ENCODE measurements around the gene MAP3K6.

MAP3K6 gene

DNA sequence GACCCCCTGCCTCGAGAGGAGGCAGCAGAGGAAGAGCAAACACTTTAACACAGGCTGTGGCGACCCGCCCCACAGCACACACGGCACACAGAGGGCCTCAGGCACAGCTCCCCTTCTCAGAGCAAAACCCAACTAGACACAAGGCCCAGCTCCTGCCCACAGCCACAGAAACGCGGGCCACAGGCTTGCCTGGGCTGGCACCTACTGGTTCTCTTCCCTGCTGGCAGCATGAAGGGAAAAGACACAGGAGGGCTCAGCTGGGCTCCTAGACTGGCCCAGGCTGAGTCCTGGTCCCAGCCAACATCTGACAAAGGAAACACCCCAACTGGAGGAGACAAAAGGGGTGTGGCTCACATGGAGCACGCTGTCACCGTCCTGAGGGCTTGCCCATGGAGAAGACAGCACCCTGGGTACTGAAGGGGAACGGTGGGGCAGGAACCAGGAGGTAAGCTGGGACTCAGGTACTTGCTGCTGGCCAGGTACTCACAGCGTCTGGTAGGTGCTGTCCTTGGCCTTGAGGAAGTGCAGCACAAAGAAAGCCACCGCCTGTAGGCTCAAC lies 12.9 kb upstream of the MAP3K6 start:
- DNase-seq (ENCODE audit: low read depth in 1 of 2, low spot score in 1 of 2): no peak

DNA sequence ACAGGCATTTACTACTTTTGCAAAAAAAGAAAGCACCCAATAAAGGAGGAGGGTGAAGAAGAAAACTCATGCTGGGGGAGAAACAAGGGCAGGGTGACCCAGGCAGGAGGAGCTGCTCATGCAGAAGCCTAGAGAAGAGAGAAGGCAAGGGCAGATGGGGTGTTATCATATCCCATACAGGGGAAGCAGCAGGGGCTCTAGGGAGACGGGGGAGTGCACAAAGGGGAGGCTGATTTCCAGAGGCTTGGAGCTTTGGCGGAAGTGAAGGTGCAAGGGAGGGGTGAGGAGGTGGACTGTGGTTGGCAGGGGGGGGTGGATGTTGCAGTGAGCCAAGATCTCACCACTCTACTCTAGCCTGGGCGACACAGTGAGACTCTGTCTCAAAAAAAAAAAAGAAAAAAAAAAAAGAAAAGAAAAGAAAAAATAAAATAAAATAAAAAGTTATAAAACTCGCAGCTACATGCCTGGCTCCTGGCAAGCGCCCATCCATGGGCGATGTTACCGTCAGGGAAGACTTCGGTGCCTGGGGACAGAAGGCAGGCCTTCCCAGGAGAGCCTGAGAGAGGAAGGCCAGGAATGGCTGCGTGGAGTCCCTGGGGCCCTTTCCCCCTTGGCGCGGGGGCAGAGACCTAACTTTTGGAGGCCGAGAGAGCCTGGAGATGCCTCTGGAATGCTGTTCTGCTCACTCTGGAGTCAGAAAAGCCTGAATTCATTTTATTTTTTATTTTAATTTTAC lies 11.2 kb upstream of the MAP3K6 start:
- DNase-seq (ENCODE audit: low read depth in 1 of 2, low spot score in 1 of 2): no peak

DNA sequence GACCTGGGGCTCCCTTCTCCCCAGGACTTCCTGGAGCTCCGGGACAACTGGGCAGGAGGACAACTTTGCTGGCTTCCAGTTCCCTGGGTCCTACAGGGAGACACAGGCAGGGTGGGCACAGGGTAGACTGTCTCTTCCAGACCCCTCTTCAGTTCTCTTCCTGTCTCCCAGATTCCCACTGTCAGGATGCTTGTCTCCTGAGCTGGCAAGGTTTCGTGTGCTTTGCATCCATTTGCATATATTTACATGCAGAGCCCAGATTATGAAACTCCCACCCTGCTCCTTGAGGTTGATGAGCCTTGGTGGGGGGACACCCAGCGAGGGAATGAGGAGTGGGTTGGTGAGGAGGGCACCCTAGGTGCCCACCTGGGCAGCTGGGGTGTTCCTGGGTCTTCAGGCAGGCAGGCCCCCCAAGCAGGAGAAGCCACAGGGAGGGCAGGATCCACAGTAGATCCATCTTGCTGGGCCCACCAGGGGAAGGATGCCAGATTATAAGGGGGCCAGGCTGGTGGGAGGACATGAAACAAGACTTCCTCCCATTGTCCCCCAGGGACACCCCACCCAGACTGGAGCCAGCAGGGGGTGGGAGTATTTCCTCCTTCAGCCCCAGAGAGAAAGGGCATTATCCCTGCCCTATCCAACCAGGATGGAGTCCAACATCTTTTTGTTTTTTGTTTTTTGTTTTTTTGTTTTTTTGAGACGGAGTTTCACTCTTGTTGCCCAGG lies 7.8 kb upstream of the MAP3K6 start, which contains the start of gene FCN3:
Gene FCN3, minus strand, starts transcription at position 463 of the 725 bp plus-strand sequence. Its CDS starts 6 bp downstream, at position 457.
- DNase-seq (ENCODE audit: low read depth in 1 of 2, low spot score in 1 of 2): no peak

DNA sequence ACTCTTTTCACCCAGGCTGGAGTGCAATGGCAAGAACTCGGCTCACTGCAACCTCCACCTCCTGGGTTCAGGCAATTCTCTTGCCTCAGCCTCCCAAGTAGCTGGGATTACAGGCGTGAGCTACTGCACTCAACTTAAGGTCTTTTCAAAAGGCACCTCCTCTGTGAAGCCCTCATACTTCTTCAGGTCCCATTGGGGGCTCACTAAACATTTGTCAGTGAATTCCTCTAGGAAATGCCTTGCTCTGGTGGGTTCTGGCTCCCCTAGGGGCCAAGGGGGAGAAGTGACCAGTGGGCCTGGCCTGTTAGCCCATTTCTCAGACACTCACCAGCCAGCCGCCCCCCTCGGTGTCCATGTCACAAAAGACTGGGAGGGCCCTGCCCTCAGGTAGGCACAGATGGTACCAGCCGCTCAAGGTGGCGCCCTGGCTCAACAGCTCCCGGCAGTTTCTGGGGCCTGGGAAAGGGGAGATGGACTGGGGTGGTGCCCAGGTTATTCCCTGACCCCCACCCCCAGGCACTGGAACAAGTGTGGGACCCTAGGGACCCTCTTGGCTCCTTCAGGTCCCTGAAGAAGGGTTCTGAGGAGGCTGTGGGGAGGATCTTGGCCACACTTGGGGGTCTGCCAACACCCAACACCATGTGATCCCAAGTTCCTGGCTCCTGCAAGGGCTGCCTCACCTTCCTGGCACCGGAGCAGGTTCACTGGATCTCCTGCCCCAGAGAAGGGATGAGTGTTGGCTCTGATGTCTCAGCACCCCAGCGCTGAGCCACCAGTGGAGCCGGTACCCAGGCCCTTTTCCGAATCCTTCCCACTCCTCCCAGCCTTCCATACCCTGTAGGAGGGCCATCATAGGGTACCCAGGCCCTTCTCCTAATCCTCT lies 6.3 kb upstream of the MAP3K6 start:
- no peak for DNase-seq (ENCODE audit: low read depth in 1 of 2, low spot score in 1 of 2)

GRCh38 chr1:27372022-27372807 lies 5.5 kb upstream of the MAP3K6 start:
- DNase-seq (ENCODE audit: low read depth in 1 of 2, low spot score in 1 of 2): no peak

DNA sequence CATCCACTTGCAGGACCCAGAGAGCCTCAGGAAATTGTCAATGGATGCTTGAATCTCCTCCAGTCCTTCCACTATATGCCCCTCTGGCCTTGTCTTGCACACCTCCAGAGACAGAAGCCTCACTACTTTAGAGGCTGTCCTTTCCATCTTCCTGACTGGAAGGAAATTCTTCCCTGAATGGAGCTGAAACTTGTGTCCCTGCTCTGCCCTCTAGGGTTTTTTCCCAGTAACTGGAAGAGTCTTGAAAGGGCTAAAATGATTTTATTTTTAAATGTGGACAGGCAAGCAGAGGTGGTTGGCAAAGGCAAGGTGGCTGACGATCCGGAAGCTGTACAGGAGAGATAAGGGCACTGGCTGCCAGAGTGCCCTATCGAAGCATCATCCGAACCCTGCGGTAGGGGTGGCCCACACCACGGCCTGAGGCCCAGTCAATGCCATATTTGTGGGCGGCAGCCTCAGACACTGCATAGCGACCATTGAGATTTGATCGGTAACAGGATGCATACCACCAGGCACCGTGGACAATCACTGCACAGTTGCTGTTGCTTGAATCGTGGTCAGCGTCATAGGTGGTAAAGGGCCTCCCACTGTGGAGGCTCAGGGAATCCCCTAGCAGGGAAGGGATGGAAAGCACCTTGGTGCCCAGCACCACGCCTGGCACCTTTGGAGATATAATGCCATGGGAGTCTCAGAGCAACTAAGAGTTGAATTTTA lies 2.3 kb upstream of the MAP3K6 start:
- DNase-seq (ENCODE audit: low read depth in 1 of 2, low spot score in 1 of 2): no peak

DNA sequence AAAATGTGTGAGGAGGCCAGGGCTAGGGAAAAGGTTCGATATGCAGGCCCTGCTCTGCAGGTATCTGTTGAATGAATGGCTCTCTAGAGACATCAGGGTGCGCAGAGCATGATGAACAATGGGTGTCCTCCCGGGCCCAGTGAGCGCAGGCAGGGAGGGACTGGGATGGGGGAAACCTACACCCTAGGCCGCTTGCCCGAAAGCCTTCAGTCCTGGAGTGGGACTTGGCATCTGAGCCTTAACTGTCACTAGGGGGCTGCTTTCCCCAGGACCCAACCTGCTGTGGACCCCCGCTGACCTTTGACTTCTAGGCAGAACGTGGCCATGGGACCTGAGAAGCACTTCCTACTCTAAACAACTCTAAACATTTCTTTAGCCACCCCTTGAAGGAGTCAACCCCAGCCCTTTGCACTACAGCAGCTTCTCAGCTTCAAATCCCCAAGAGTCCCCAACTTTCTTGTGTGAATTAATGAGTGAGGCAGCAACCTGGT lies 444 bp upstream of the MAP3K6 start:
- DNase-seq (ENCODE audit: low read depth in 1 of 2, low spot score in 1 of 2): no peak

- DNase-seq (ENCODE audit: low read depth in 1 of 2, low spot score in 1 of 2): peak in 1 of 2 donors; percentile 37
Measured at GRCh38 chr1:27366113-27366410, 699 bp downstream of the MAP3K6 start.

GRCh38 chr1:27365372-27366112 lies 1.2 kb downstream of the MAP3K6 start:
- peak; percentile 59 to 68 for DNase-seq (ENCODE audit: low read depth in 1 of 2, low spot score in 1 of 2)

- no peak for DNase-seq (ENCODE audit: low read depth in 1 of 2, low spot score in 1 of 2)
Measured at GRCh38 chr1:27364696-27365371, 1.9 kb downstream of the MAP3K6 start.

- no peak for DNase-seq (ENCODE audit: low read depth in 1 of 2, low spot score in 1 of 2)
Measured at GRCh38 chr1:27363766-27364695, 2.7 kb downstream of the MAP3K6 start.

- no peak for DNase-seq (ENCODE audit: low read depth in 1 of 2, low spot score in 1 of 2)
Measured at GRCh38 chr1:27361553-27361952, 5.2 kb downstream of the MAP3K6 start.

DNA sequence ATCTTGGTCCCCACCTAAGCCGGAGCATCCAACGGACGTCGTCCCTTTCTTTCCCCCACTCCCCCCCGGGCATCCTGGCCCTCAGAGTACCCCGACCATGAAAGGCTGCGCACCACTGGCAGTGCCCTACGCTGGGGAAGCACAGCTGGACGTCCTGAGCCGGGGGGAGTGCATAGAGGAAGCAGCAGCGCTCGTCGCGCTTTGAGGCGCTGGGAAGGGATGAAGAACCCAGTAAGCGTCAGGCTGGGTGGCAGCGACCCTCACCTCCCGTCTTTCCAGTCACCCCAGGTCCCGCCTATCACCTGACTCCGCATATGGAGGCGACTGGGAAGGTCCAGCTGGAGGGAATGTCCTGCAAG lies 5.7 kb downstream of the MAP3K6 start:
- DNase-seq (ENCODE audit: low read depth in 1 of 2, low spot score in 1 of 2): no peak

DNA sequence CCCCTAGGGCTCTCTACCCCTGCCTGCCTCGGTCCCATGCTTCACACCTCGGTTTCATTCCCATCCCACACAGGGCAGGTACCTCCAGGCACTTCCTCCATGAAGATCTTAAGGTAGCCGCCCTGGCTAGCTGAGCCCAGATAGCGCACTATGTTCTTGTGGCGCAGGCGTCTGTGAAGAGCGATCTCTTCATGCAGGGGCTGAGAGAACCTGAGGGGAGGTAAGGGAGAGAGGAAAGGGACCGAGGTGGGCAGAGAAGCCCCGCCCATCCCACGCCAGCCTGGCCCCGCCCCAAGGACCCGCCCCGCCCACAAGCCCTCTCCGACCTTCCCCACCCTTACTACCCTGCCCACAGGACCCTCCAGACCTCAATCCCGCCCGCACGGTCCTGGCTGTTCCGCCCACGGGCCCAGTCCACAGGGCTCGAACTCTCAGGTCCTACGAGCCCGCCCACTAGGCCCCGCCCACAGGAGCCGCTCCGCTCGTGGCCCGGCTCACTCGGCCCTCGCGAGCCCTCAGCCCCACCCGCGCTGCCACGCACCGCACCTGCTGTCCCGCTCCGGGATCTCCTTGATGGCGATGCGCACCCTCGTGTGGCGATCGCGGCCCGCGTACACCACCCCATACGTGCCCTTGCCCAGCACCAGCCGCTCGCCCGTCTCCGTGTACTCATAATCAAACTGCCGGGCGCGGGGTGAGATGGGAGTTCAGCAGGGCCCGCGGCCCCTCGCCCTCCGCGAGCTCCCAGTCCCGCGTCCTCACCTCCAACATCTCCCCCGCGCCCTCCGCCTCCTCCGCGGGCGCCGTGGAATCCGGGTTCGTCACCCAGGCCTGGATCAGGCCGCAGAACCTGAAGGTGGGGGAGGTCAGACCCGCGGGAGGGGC lies 6.4 kb downstream of the MAP3K6 start:
- DNase-seq (ENCODE audit: low read depth in 1 of 2, low spot score in 1 of 2): peak in 1 of 2 donors; percentile 12

DNA sequence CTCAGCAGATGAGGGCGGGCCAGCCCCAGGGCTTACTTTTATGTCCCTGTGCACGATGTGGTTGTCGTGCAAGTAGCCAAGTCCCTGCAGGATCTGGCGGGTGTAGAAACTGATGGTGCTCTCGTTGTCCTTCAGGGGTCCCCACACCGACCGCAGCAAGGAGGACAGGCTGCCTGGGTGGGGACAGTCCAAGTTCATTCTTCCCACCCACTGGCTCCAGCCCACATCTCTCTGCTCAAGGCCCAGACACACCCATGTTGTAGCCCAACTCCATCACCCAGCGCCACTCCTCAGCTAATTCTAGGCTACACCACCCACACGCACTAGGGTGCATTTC lies 7.0 kb downstream of the MAP3K6 start:
- no peak for DNase-seq (ENCODE audit: low read depth in 1 of 2, low spot score in 1 of 2)

DNA sequence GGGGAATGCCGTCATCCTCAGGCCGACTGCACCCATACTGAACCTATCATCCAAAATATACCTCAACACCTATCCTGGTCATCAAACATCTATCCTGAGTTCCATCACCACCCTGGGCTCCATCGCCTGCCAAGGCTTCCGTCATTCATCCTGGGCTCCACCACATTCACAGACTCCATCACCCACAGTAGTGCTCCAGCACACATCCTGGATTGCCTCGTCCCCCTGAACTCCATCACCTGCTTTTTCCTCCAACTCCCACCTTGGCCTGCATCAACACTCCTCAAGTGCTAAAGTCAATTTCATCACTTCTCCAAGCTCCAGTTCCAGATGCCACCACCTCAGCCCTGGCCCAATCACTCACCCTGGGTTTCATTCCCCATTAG lies 7.8 kb downstream of the MAP3K6 start:
- no peak for DNase-seq (ENCODE audit: low read depth in 1 of 2, low spot score in 1 of 2)

Measured in stimulated activated CD4-positive, alpha-beta T cell treated with anti-CD3 and anti-CD28 coated beads, Interleukin-15, amount 100 ng/mL, for 1 hour (primary cell).